Bronchial epithelial cell (primary cell): ENCODE measurements around the gene FARS2. TPM values are rescaled to one million over a fixed set of nuclear protein-coding genes. Genes with fewer than 3 reads are reported as not detected.
A peak's percentile ranks its signal among the peaks of the same experiment; 100 is the strongest.

Source experiments
- DNase-seq: peaks from one replicate; pipeline ENCODE4 v3.0.0-alpha.2; 2010; ENCODE audit warnings: low read depth
- FAIRE-seq: peaks from 2 replicates; lab custom pipeline; 2011; peaks lifted over from hg19 to GRCh38; lab: Jason Lieb, UNC
- H3K27me3 ChIP-seq: 2 replicates; pipeline ENCODE4 v1.5.1; 2011; ENCODE audit warnings: low read length; ENCODE audit not compliant: control insufficient read depth, insufficient read depth
- H3K36me3 ChIP-seq: 2 replicates; pipeline ENCODE4 v1.5.1; 2011; ENCODE audit warnings: low read length; ENCODE audit not compliant: control insufficient read depth, insufficient read depth
- H3K4me3 ChIP-seq: 2 replicates; pipeline ENCODE4 v1.5.1; 2011; ENCODE audit warnings: mild to moderate bottlenecking, low read depth, low read length, control low read depth
- CTCF ChIP-seq: IDR thresholded peaks from 2 replicates; pipeline ENCODE4 v1.5.1; 2011; ENCODE audit warnings: mild to moderate bottlenecking, moderate library complexity, low read length, control low read depth, inconsistent platforms; ENCODE audit not compliant: insufficient read depth, severe bottlenecking
- total RNA-seq: library from RNA; depleted of rRNA; stranded (reverse); fragments of >200 nt; gene quantifications from 2 replicates; pipeline ENCODE4 v1.2.1, GENCODE V29; 2014

The FARS2 gene
- total RNA-seq, 1 donor from 2014 or later: 27.4 TPM

- FAIRE-seq (no peak), DNase-seq (peak; percentile 26)
- no peak overlapping the region for H3K4me3 ChIP-seq
- no peak for TF ChIP-seq CTCF
- no peaks in the 10 kb centered on the region for H3K36me3 ChIP-seq
- no peaks in the 10 kb centered on the region for H3K27me3 ChIP-seq
Observed at GRCh38 chr6:5439749-5440148, 178.4 kb downstream of the FARS2 start.

GRCh38 chr6:5442319-5442718, 181.0 kb downstream of the FARS2 start:
- FAIRE-seq: no peak
- DNase-seq: no peak
- Histone ChIP-seq H3K36me3 (no peaks in the 10 kb centered on the region), H3K27me3 (no peaks in the 10 kb centered on the region), H3K4me3 (no peak overlapping the region)
- TF ChIP-seq CTCF: no peak

- no peak overlapping the region for H3K4me3 ChIP-seq
- no peak for DNase-seq
- TF ChIP-seq CTCF: no peak
- no peaks in the 10 kb centered on the region for H3K27me3 ChIP-seq
- FAIRE-seq: no peak
- no peaks in the 10 kb centered on the region for H3K36me3 ChIP-seq
Observed at GRCh38 chr6:5442916-5443315, 181.6 kb downstream of the FARS2 start.

- H3K27me3 ChIP-seq: no peaks in the 10 kb centered on the region
- no peak overlapping the region for H3K4me3 ChIP-seq
- DNase-seq: no peak
- no peak for TF ChIP-seq CTCF
- no peaks in the 10 kb centered on the region for H3K36me3 ChIP-seq
- no peak for FAIRE-seq
Observed at GRCh38 chr6:5443491-5443890, 182.2 kb downstream of the FARS2 start.

- no peak for DNase-seq
- no peak for FAIRE-seq
- no peaks in the 10 kb centered on the region for H3K27me3 ChIP-seq
- no peak for TF ChIP-seq CTCF
- no peak overlapping the region for H3K4me3 ChIP-seq
- no peaks in the 10 kb centered on the region for H3K36me3 ChIP-seq
Observed at GRCh38 chr6:5446362-5447075, 185.2 kb downstream of the FARS2 start.

GRCh38 chr6:5447921-5448320, 186.6 kb downstream of the FARS2 start:
- DNase-seq (no peak), FAIRE-seq (no peak)
- TF ChIP-seq CTCF: no peak
- no peaks in the 10 kb centered on the region for H3K36me3 ChIP-seq
- no peaks in the 10 kb centered on the region for H3K27me3 ChIP-seq
- H3K4me3 ChIP-seq: no peak overlapping the region
